ENCODE results near the gene GNPTAB. TPM values are rescaled to one million over a fixed set of nuclear protein-coding genes. Genes with fewer than 3 reads are reported as not detected.
A peak's percentile ranks its signal among the peaks of the same experiment; 100 is the strongest.
"Not testable (repeated sequence)": the region's sequence is repeated elsewhere in the genome, so short reads cannot be mapped to it uniquely, and the experiment has no call there.

The GNPTAB gene
- total RNA-seq, 1 experiment from 2014 or later = 40.8 TPM

DNA sequence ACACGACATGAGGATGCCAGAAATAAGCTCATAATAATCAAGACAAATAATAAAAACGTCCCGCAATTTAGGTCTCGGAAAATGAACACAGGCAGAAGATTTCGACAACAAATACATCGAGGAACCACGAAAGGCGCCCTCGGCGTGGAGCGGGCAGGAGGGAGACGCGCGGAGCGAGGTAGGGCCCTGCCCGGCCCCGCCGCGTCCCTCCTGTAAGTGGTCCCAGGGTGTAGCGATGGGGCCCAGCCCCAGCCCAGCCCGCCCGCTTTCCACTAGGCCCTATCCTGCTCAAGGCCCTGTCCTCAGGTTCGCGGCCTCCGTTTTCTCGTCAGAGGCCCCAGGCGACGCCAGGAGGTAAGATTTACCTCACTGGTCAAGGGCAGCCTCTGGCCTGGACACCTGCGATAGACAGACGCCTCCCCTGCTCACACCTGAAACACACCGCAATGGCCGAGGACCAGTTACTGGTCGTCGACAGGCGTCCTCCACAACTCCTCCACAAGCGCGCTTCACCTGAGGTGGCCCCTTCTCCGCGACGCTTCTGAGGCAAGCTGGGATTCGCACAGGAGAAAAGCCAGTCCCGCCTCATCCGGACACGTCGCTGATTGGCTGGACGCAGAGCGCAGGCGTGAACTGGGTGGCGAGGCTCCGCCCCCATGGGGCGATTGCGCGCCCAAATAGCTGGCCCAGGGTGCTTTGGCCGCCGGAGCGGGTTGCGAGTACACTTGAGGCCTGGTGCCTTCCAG is 91.7 kb downstream of the GNPTAB start, which contains the start of gene SYCP3:
SYCP3 (minus strand) TSS at position 543 of the 746 bp plus-strand sequence. CDS start 1,527 bp downstream, outside the sequence.
- H3K9me3 ChIP-seq (ENCODE audit: control insufficient read depth, insufficient read depth, low read depth, low read length) = no peaks in the 10 kb centered on the region

DNA sequence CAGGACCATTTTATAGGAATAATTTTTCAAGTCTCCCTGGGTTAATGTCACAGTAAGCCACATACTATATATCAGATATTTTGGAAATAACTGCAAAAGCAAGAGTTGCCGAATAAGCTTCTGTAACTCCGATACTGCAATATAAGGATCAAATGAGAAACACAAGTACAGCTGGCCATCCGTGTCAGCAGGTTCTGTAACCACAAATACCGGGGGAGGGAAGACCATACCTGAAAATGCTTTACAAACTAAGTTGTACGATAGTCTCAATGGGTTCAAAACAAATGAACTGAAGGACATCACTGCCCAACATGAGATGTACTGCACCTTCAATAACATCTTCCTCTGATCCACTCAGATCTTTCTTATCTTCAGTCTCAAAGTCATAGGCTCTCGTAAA is 93.3 kb downstream of the GNPTAB start:
- CTCF ChIA-PET = no interaction called here
- POLR2A ChIA-PET = no interaction called here
- no peak for ATAC-seq
- Histone ChIP-seq H3K9me3 (ENCODE audit: control insufficient read depth, insufficient read depth, low read depth, low read length) (no peaks in the 10 kb centered on the region), H3K27me3 (ENCODE audit: control insufficient read depth, insufficient read depth, low read length) (no peaks in the 10 kb centered on the region), H3K4me3 (ENCODE audit: low read depth in 2 of 2, low read length in 2 of 2) (no peak overlapping the region), H3K27ac (ENCODE audit: low read length) (no peak overlapping the region), H3K4me1 (ENCODE audit: control insufficient read depth, insufficient read depth, low read length) (no peaks in the 10 kb centered on the region), H3K36me3 (ENCODE audit: control insufficient read depth, insufficient read depth, low read length) (0 out of 2 replicates have a peak, but pooled peaks cover 2% of the 10 kb centered on the region)
- no peak for DNase-seq (ENCODE audit: low read depth, low spot score)
- TF ChIP-seq TCF7L2 (IDR thresholded peaks at IDR 0.05; ENCODE audit: low read depth, low read length) (no peak), SIN3A (IDR thresholded peaks at IDR 0.05; ENCODE audit: borderline replicate concordance, insufficient read depth, low read depth, low read length) (no peak), POLR2AphosphoS5 (IDR thresholded peaks at IDR 0.05; ENCODE audit: low read depth, low read length) (no peak)
- TF ChIP-seq, protein P1, sequence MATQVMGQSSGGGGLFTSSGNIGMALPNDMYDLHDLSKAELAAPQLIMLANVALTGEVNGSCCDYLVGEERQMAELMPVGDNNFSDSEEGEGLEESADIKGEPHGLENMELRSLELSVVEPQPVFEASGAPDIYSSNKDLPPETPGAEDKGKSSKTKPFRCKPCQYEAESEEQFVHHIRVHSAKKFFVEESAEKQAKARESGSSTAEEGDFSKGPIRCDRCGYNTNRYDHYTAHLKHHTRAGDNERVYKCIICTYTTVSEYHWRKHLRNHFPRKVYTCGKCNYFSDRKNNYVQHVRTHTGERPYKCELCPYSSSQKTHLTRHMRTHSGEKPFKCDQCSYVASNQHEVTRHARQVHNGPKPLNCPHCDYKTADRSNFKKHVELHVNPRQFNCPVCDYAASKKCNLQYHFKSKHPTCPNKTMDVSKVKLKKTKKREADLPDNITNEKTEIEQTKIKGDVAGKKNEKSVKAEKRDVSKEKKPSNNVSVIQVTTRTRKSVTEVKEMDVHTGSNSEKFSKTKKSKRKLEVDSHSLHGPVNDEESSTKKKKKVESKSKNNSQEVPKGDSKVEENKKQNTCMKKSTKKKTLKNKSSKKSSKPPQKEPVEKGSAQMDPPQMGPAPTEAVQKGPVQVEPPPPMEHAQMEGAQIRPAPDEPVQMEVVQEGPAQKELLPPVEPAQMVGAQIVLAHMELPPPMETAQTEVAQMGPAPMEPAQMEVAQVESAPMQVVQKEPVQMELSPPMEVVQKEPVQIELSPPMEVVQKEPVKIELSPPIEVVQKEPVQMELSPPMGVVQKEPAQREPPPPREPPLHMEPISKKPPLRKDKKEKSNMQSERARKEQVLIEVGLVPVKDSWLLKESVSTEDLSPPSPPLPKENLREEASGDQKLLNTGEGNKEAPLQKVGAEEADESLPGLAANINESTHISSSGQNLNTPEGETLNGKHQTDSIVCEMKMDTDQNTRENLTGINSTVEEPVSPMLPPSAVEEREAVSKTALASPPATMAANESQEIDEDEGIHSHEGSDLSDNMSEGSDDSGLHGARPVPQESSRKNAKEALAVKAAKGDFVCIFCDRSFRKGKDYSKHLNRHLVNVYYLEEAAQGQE (IDR thresholded peaks at IDR 0.05; ENCODE audit: insufficient read depth in 1 of 2, low read depth in 2 of 2, low read length in 1 of 2) = no peak
- TF ChIP-seq, protein P2, sequence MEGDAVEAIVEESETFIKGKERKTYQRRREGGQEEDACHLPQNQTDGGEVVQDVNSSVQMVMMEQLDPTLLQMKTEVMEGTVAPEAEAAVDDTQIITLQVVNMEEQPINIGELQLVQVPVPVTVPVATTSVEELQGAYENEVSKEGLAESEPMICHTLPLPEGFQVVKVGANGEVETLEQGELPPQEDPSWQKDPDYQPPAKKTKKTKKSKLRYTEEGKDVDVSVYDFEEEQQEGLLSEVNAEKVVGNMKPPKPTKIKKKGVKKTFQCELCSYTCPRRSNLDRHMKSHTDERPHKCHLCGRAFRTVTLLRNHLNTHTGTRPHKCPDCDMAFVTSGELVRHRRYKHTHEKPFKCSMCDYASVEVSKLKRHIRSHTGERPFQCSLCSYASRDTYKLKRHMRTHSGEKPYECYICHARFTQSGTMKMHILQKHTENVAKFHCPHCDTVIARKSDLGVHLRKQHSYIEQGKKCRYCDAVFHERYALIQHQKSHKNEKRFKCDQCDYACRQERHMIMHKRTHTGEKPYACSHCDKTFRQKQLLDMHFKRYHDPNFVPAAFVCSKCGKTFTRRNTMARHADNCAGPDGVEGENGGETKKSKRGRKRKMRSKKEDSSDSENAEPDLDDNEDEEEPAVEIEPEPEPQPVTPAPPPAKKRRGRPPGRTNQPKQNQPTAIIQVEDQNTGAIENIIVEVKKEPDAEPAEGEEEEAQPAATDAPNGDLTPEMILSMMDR (IDR thresholded peaks at IDR 0.05) = no peak
- BruUV-seq (replicated peaks) = TSS peak; percentile 28
- in situ Hi-C loops (cut with HindIII; ENCODE audit: low pct_unique_long_range_greater_than_20kb, low sequenced_read_pairs) = no loop called here
- intact Hi-C loops (cut with micrococcal nuclease; ENCODE audit: unreplicated experiment) = no loop called here

More for the DNA sequence above, 91.7 kb downstream of the GNPTAB start, which contains the start of gene SYCP3:
- ChIA-PET CTCF (no interaction called here), POLR2A (no interaction called here)
- H3K4me3 ChIP-seq (ENCODE audit: low read depth in 2 of 2, low read length in 2 of 2) = no peak within 1 kb of the TSS
- no TSS peak for BruUV-seq (replicated peaks)
- H3K36me3 ChIP-seq (ENCODE audit: control insufficient read depth, insufficient read depth, low read length) = 0 out of 2 replicates have a peak, but pooled peaks cover 2% of the 10 kb centered on the region
- H3K27me3 ChIP-seq (ENCODE audit: control insufficient read depth, insufficient read depth, low read length) = no peaks in the 10 kb centered on the region
- in situ Hi-C loops (cut with HindIII; ENCODE audit: low pct_unique_long_range_greater_than_20kb, low sequenced_read_pairs) = no loop called here
- intact Hi-C loops (cut with micrococcal nuclease; ENCODE audit: unreplicated experiment) = no loop called here
- DNase-seq (ENCODE audit: low read depth, low spot score) (no peak), ATAC-seq (no peak)
- TF ChIP-seq TCF7L2 (IDR thresholded peaks at IDR 0.05; ENCODE audit: low read depth, low read length) (no peak), SIN3A (IDR thresholded peaks at IDR 0.05; ENCODE audit: borderline replicate concordance, insufficient read depth, low read depth, low read length) (no peak), POLR2AphosphoS5 (IDR thresholded peaks at IDR 0.05; ENCODE audit: low read depth, low read length) (no peak)
- TF ChIP-seq, protein P2 (IDR thresholded peaks at IDR 0.05) = no peak
- TF ChIP-seq, protein P1 (IDR thresholded peaks at IDR 0.05; ENCODE audit: insufficient read depth in 1 of 2, low read depth in 2 of 2, low read length in 1 of 2) = no peak
- no peak within 1 kb of the TSS for H3K27ac ChIP-seq (ENCODE audit: low read length)
- H3K4me1 ChIP-seq (ENCODE audit: control insufficient read depth, insufficient read depth, low read length) = no peaks in the 10 kb centered on the region

DNA sequence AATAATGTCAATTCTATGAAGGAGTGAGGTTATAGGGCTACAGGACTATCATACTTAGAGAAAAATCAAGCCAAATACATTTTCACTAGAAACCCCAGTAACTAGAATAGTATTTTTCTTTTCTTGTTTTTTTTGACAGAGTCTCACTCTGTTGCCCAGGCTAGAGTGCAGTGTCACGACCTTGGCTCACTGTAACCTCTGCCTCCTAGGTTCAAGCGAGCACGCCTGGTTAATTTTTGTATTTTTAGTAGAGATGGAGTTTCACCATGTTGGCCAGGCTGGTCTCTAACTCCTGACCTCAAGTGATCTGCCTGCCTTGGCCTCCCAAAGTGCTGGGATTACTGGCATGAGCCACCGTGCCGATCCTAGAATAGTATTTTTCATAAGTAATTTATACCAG is 96.3 kb downstream of the GNPTAB start:
- H3K9me3 ChIP-seq (ENCODE audit: control insufficient read depth, insufficient read depth, low read depth, low read length); CTCF ChIA-PET; H3K27ac ChIP-seq (ENCODE audit: low read length); H3K4me1 ChIP-seq (ENCODE audit: control insufficient read depth, insufficient read depth, low read length); ATAC-seq; DNase-seq (ENCODE audit: low read depth, low spot score); H3K27me3 ChIP-seq (ENCODE audit: control insufficient read depth, insufficient read depth, low read length); intact Hi-C loops (cut with micrococcal nuclease; ENCODE audit: unreplicated experiment); H3K4me3 ChIP-seq (ENCODE audit: low read depth in 2 of 2, low read length in 2 of 2); POLR2A ChIA-PET; BruUV-seq (replicated peaks); H3K36me3 ChIP-seq (ENCODE audit: control insufficient read depth, insufficient read depth, low read length); in situ Hi-C loops (cut with HindIII; ENCODE audit: low pct_unique_long_range_greater_than_20kb, low sequenced_read_pairs): not testable (repeated sequence)

All from Panc1 (cell line).